Stimulated activated naive CD4-positive, alpha-beta T cell (primary cell): ENCODE measurements around the gene STIMATE.

Source experiments
- DNase-seq, 6 experiments: peaks; one replicate each; lab custom pipeline; 2025; lab: John Stamatoyannopoulos, UW

STIMATE gene

DNA sequence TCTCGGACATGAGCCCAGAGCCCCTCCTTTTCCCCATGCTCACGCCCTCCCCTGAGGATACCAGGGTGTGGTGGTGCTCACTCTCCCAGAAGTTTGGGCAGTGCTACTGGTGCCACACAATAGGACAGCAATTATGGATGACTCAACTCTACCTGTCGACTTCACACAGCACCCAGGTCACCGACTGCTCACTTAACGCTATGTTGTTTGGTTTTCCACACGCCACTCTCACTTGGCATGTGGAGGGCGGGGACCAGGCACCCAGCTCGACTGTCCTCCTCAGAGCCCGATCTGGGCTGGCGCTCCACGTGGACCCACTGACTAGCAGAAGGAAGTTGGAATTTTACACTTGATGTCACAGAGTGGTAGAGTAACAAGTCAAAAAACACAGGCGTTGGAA lies 30.9 kb downstream of the STIMATE start:
- no peak for DNase-seq

- DNase-seq = no peak
Observed at GRCh38 chr3:52865994-52866393, 31.4 kb downstream of the STIMATE start.

DNA sequence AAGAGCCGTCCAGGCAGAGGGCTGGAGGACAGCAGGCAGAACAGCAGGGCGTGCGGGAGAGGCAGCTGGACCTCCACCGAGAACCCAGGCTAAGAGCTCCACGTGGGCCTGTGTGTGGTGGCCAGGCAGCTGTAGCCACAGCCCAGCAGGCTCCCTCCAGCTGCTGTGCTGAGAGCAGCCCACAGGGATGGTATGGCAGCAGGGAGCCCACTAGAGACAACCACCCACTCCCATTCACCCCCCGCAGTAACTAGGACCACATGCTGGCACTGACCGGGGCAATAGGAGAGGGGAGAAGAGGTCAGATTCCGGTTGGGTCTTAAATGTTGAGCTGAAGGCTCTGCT lies 37.0 kb downstream of the STIMATE start:
- no peak for DNase-seq

- DNase-seq = no peak
Observed at GRCh38 chr3:52859686-52860423, 37.5 kb downstream of the STIMATE start.

GRCh38 chr3:52857864-52858263 lies 39.5 kb downstream of the STIMATE start:
- no peak for DNase-seq

DNA sequence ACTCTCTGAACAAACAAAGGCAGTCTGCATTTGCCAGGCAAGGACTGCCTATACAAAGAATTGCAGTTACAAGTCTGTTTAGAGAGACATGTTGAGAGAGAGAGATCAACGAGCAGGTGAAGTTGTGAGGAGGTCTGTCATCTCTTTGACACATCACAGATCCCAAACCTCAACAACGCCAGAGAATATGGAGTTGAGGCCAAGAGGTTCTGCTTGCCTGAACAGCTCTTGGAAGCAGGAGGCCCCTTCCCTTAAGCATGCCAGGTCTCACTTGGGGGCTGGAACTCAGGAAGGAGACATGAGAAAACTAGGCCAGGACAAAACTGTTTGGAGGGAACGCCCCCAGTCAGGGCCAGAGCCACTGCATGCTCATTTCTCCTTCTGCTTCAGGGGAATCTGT lies 40.2 kb downstream of the STIMATE start:
- DNase-seq = no peak

DNA sequence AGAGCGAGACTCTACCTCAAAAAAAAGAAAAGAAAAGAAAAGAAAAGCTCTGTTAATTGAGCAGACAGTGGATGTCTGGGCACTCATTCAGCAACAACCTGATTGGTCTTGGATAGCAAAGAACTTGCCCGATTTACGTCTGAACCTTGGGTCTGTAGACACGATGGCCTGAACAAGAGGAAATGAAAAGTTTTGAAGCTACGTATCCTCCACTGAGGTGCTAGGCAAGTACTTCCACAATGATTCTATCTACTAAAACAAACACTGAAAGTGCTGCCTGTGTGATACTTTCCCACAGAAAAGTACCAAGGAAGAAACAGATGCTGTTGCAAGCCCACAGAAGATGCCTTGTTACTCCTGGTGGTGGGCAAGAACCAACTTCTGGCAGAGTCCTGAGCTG lies 40.7 kb downstream of the STIMATE start:
- no peak for DNase-seq

- no peak for DNase-seq
Observed at GRCh38 chr3:52854013-52854412, 43.3 kb downstream of the STIMATE start.

GRCh38 chr3:52852419-52852818 lies 44.9 kb downstream of the STIMATE start:
- no peak for DNase-seq

DNA sequence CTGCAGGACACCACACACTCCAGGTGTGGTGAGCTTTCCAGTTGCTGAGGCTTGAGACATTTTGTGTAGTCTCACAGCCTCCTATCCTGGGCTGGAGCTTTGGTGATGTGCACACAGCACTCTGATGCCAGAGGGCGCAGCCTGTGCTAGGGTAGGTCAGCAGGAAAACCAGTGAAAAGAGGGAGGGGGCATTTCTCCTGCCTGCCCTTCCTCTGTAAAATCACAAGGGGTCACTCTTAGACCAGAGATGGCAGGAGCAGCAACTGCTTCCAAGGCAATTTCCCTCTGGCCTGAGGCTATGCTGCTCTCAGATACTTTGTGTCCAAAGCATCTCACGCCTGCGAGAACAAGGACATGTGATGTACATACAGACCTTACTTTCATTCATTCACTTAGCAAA lies 46.0 kb downstream of the STIMATE start:
- peak in 3 of 6 experiments; percentile 5 to 27 (median 25) for DNase-seq

GRCh38 chr3:52849656-52850055 lies 47.7 kb downstream of the STIMATE start:
- DNase-seq = no peak

- DNase-seq = no peak
Observed at GRCh38 chr3:52848617-52849016, 48.7 kb downstream of the STIMATE start.

DNA sequence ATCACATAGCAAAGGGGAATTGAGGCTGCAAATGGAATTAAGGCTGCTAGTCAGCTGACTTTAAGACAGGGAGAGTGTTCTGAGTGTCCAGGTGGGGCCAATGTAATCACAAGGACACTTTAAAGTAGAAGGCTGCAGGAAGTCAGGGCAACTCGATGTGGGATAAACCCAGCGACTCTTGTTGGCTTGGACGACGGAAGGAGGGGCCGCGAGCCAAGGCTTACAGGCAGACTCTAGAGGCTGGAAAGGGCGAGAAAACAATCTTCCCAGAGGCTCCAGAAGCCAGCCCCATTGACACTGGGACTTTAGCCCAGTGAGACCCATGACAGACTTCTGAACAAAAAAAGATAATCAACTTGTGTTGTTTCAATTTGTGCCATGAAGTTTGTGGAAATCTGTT lies 49.6 kb downstream of the STIMATE start:
- DNase-seq = no peak

DNA sequence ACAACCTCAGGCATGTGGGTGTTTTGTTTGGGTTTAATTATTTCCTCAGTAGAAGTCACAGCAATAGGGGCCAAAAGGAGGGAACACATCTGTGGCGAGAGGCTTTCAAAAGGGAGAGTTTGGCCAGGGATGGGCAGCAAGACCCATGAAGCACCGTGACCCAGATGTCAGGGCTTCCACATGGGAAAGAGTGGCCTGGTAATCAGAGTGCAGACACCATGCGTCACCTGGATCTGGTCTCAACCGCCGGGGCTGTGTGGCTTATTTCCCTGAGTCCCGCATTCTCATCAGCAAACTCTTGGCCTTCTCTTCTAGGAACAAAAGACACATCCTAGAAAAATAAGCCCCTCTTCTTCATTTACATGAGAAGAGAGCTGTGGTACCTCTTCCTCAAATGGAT lies 50.1 kb downstream of the STIMATE start:
- no peak for DNase-seq

DNA sequence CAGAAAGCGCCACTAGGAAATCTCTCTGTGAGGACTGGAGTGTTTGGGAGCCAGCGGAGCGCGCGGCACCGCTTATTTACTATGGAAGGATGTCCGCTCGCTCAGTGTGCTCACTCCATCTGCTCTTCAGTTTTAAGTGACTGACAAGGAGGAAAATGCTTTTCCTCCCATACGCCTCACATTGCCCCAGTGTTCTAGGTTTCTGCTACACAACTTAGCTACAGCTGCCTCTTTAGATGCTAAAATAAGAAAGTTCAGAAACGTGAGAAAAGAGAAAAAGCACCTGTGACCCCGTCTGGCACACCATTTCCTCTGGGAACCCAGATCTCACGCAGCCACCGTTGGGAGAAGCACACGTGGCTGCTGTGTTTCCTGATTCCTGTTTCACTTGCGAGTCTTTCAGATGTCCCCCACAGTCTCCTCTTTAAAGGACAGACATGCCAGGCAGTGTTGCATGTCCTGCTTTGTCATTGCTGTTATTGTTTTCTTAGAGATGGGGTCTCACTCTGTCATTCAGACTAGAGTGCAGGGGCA lies 50.8 kb downstream of the STIMATE start:
- no peak for DNase-seq

DNA sequence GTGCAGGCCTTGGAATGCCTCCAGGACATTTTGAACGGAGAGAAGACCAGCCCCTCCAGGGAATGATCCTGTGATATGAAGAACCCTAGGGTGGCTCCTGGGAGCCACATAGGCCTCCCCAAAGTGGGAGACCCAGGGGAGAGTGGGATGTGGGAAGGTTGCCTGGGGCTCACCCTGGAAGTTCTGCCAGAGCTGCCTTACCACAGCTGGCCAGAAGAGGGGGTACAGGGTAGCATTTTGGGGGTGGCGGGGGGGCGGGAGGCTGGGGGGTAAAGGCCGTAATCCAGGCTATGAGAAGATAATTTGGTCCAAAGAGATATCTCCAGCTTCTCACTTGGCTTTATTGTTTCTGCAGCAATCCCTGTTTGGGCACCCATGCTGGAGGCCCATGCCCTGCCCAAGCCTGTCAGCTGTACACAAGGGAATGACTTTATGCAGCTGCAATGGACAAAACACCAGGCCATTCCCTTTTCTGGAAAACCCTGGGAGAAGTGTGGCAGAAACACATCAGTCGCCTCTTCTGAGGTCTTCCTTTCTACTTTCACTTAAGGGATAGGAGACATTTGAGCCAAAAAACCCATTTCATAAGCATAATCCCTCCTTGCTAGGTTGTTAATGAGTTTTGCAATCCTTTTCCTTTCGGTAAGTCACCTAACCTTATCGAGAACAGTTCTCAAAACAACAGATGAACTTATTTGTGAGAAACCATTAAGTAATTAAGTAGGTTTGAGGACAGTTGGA lies 51.5 kb downstream of the STIMATE start:
- peak in 2 of 6 experiments; percentile 2 to 19 for DNase-seq

DNA sequence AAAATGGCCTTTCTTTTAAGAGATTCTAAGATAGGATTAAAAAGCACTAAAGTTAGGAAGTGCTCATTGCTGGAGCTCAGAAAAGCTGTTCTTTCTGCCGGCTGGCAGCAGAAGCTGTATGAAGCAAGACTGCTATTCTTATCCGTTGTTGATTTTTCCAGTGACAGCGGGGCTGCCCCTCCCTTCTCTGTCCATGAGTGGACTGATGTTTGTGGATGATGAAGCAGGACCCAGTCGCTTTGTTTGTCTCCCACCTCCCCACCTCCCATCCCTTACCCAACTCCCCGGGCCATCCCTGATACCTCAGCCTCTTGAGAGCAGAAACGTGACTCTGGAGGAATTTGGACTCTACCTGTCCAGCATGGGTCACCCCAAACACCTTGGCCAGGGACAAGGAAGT lies 52.2 kb downstream of the STIMATE start:
- no peak for DNase-seq

DNA sequence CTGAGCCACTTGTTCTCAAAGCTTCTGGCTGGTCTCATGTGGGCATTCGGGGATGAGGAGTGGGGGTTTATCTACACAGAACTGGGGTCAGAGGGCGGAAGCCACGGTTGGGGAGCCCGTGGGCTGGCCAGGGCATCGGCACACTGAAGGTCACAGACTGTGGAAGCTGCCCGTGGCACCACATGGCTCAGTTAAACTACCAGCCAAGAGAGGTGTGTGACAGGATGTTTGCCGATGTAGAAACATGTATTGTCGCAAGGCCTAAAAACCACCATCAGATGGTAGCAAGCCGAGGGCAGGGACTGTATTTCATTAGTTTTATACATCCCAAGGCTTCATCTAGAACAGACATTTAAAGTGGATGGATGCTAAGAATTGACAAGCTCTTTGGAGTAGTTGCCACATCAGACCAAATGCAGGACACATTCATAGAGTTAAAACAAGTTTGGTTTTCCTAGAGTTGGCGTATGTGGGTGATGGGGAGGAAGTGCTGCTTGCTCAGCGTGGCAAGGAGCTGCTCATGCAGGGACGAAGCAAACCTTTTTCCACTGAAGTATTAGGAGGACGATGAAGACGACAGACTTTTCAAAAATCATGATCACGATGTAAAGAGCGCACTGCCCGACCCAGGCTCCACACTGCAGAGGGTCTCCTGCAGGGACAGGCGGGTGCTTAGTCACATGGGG lies 52.9 kb downstream of the STIMATE start:
- no peak for DNase-seq

DNA sequence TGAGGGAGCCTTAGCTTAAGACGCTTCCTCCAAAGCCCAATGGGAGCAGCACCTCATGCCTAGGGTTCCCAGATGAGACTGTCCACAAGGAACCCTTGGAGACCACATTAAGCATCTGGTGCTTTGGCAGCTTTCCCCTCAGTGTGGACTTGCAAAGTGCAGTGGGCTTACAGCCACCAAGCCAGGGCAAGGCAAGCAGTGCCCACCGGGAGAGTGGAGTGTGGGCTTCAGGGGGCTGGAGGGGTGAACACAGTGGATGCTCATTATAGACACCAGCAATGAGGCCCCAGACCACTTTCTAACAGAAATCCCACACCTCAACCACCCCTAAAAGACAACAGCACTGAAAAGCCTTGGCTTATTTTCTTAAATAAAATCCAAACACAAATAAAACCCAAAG lies 53.5 kb downstream of the STIMATE start:
- DNase-seq = no peak

DNA sequence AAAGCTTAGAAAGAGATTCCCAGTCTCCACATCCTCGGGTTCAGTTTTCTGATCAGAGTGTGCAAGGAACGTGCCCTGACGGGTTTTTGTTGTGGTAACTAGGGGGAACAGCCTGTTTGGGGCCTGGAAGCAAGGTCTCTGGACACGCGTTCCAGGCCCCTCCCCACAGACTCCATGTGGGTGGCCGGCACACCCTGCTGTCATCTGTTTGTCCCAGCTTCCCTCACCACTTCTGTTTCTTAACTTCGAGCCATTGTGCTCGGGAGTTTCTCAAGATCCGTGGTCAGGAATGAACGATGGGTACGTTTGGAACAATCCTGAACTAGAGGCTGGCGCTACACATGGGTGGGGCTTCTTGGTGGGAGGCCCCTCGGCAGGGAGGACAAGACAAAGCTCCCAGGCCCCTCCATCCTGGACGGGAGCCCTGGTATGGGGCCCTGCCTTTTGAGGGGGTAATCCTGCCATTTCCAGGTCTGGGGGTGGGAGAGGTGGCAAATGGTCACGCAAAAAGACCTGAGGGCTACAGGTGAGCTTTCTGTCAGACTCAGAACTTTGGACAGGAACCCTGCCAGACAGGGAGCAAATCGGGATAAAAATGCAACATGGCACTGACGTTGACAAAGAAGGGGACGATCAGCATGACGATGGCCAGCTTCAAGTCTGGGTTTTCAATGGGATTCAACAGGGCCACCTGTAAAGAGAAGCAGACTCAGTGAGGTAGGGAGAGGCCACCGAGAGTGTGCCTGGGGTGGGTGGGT lies 54.1 kb downstream of the STIMATE start:
- no peak for DNase-seq

DNA sequence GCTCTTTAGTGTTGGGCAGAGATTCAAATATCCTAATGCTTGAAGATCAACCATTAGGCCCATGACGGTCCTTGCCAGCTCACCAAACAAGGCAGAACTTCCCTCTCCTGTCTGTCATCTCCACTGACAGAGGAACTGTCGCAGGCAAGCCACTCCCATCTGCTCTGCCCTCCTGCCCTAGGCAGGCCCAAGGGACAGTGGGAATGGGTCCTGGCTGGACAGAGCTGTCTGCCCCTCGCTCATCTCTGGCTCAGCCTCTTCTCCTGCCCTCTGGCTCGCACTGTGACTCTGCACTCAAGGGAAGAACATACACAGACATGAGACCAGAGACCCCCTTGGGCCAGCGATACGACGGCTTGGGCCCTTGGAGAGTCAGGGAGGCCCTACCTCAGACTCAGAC lies 54.9 kb downstream of the STIMATE start:
- DNase-seq = no peak

- no peak for DNase-seq
Observed at GRCh38 chr3:52841981-52842340, 55.4 kb downstream of the STIMATE start.
